B cell (primary cell): ENCODE measurements around the gene ACP7. TPM values are rescaled to one million over a fixed set of nuclear protein-coding genes. Genes with fewer than 3 reads are reported as not detected.
A peak's percentile ranks its signal among the peaks of the same experiment; 100 is the strongest.

Source experiments
- ATAC-seq: fragments of 200-7000 bp; cut with Tn5 transposase; one replicate; pipeline ENCODE4 v1.10.0; 2021; ENCODE audit warnings: low read depth, mild to moderate bottlenecking, moderate number of reproducible peaks, moderate library complexity
- CTCF ChIA-PET: fragments of 350-600 bp; sonication (Branson Sonifier 250); formaldehyde crosslinking; loops from one replicate; lab custom pipeline; 2021; ENCODE audit warnings: antibody characterized with exemption, inconsistent platforms; lab: Charles Lee
- POLR2A ChIA-PET: fragments of 350-600 bp; sonication (Branson Sonifier 250); formaldehyde crosslinking; loops from one replicate; lab custom pipeline; 2021; ENCODE audit warnings: antibody characterized with exemption; lab: Charles Lee
- DNase-seq: peaks from one replicate; pipeline ENCODE4 v3.0.0; 2013
- H2AFZ ChIP-seq: 2 replicates; pipeline ENCODE4 v1.6.1; 2012; ENCODE audit warnings: mild to moderate bottlenecking, low read depth, low read length; ENCODE audit not compliant: insufficient read depth, poor library complexity, severe bottlenecking
- H3K27ac ChIP-seq, 2 donors: 1 replicate in 1 of 2; 2 replicates in 1 of 2; pipeline ENCODE4 v1.5.1; 2012 to 2013; ENCODE audit warnings: low read length in 2 of 2, mild to moderate bottlenecking in 2 of 2, moderate library complexity in 1 of 2
- H3K27me3 ChIP-seq, 4 experiments: fragments of 200-600 bp in 1 of 4; sonication (generic) in 1 of 4; replicated peaks in 1 of 4; 1 replicate in 2 of 4; 2 replicates in 2 of 4; pipeline versions ENCODE4 v1.6.1 to v1.7.0; 2013 to 2016; ENCODE audit warnings: low read length in 3 of 4, mild to moderate bottlenecking in 2 of 4, mixed read lengths in 1 of 4, moderate library complexity in 1 of 4; ENCODE audit not compliant: insufficient read depth in 4 of 4, control insufficient read depth in 3 of 4; ENCODE audit errors: control extremely low read depth in 1 of 4
- H3K36me3 ChIP-seq, 2 experiments: replicated peaks in 1 of 2; 1 replicate in 1 of 2; 2 replicates in 1 of 2; pipeline versions ENCODE4 v1.6.1 to v1.7.1; 2013; ENCODE audit warnings: low read length in 1 of 2; ENCODE audit not compliant: insufficient read depth in 2 of 2, control insufficient read depth in 1 of 2; ENCODE audit errors: control extremely low read depth in 1 of 2, extremely low read depth in 1 of 2
- H3K4me1 ChIP-seq, 2 donors: fragments of 200-600 bp in 1 of 2; sonication (generic) in 1 of 2; 1 replicate in 1 of 2; 2 replicates in 1 of 2; pipeline versions ENCODE4 v1.5.1 to v1.6.1; 2013 to 2017; ENCODE audit warnings: low read length in 2 of 2; ENCODE audit not compliant: control insufficient read depth in 2 of 2, insufficient read depth in 2 of 2
- H3K4me2 ChIP-seq: replicated peaks from 2 replicates; pipeline ENCODE3; 2012; ENCODE audit warnings: mild to moderate bottlenecking, low read depth, low read length; ENCODE audit not compliant: poor library complexity, severe bottlenecking
- H3K4me3 ChIP-seq, 5 experiments: fragments of 200-600 bp in 1 of 5; sonication (generic) in 1 of 5; 1 replicate in 3 of 5; 2 replicates in 2 of 5; pipeline versions ENCODE4 v1.5.1 to v1.7.0; 2011 to 2016; ENCODE audit warnings: low read length in 4 of 5, mild to moderate bottlenecking in 4 of 5, low read depth in 2 of 5, control low read depth in 1 of 5, moderate library complexity in 1 of 5; ENCODE audit not compliant: insufficient read depth in 1 of 5; ENCODE audit errors: control extremely low read depth in 1 of 5, extremely low read depth in 1 of 5
- H3K79me2 ChIP-seq: fragments of 200-600 bp; sonication (generic); one replicate; pipeline ENCODE4 v1.6.0; 2016; ENCODE audit warnings: low read length; ENCODE audit not compliant: control insufficient read depth, insufficient read depth
- H3K9ac ChIP-seq: fragments of 200-600 bp; sonication (generic); 2 replicates; pipeline ENCODE4 v1.6.1; 2017; ENCODE audit warnings: mild to moderate bottlenecking, low read length, moderate library complexity
- H3K9me3 ChIP-seq, 3 donors: one replicate each; pipeline versions ENCODE4 v1.6.1 to v1.7.1; 2013; ENCODE audit warnings: low read length in 2 of 3; ENCODE audit not compliant: control insufficient read depth in 2 of 3, insufficient read depth in 1 of 3; ENCODE audit errors: control extremely low read depth in 1 of 3
- H4K20me1 ChIP-seq: 2 replicates; pipeline ENCODE4 v1.6.0; 2012; ENCODE audit warnings: mild to moderate bottlenecking, low read length; ENCODE audit not compliant: insufficient read depth, control insufficient read depth, poor library complexity, severe bottlenecking
- H3K27ac Mint-ChIP-seq: one replicate; pipeline ENCODE4 v1.8.0; 2021; ENCODE audit warnings: mixed read lengths
- H3K27me3 Mint-ChIP-seq: one replicate; pipeline ENCODE4 v1.8.0; 2021; ENCODE audit warnings: mixed read lengths
- H3K4me1 Mint-ChIP-seq: one replicate; pipeline ENCODE4 v1.8.0; 2021; ENCODE audit warnings: mixed read lengths
- H3K4me3 Mint-ChIP-seq: one replicate; pipeline ENCODE4 v1.8.0; 2021; ENCODE audit warnings: mixed read lengths
- H3K9me3 Mint-ChIP-seq: one replicate; pipeline ENCODE4 v1.8.0; 2022; ENCODE audit warnings: mixed read lengths; ENCODE audit not compliant: insufficient read depth
- EZH2 ChIP-seq: IDR thresholded peaks from 2 replicates; pipeline ENCODE4 v1.6.1; 2012; ENCODE audit warnings: borderline replicate concordance, low read depth, mild to moderate bottlenecking, moderate library complexity, low read length; ENCODE audit not compliant: insufficient read depth, poor library complexity, severe bottlenecking
- WGBS: methylation state at CpG from one replicate; pipeline ENCODE4 v1.1.5; 2013; ENCODE audit warnings: missing lambda C conversion rate; ENCODE audit not compliant: insufficient coverage; 5-methylcytosine and 5-hydroxymethylcytosine counted together
- intact Hi-C: fragments of 100-400 bp; cut with micrococcal nuclease; formaldehyde crosslinking; loops from one replicate; pipeline ENCODE4 v1.10.0; 2022
- polyA plus RNA-seq: library from polyadenylated mRNA; depleted of rRNA; stranded (reverse); fragments of >200 nt; gene quantifications from 2 replicates; pipeline ENCODE4 v1.2.3, GENCODE V29; 2012
- total RNA-seq, 2 donors: library from RNA; stranded (reverse); fragments of 120-200 nt in 1 of 2; gene quantifications; 1 replicate in 1 of 2; 2 replicates in 1 of 2; pipeline versions ENCODE4 v1.2.3 to v1.2.4, GENCODE V29; 2013 to 2022
- TF ChIP-seq, protein P1 (sequence below): fragments of 200-600 bp; IDR thresholded peaks from one replicate; pipeline ENCODE4 v1.8.0; 2022; ENCODE audit warnings: antibody characterized with exemption, mild to moderate bottlenecking

ACP7 gene
- total and polyA plus RNA-seq, 2 donors (not counting 1 experiment from before 2014, with no cell fraction given): not detected

DNA sequence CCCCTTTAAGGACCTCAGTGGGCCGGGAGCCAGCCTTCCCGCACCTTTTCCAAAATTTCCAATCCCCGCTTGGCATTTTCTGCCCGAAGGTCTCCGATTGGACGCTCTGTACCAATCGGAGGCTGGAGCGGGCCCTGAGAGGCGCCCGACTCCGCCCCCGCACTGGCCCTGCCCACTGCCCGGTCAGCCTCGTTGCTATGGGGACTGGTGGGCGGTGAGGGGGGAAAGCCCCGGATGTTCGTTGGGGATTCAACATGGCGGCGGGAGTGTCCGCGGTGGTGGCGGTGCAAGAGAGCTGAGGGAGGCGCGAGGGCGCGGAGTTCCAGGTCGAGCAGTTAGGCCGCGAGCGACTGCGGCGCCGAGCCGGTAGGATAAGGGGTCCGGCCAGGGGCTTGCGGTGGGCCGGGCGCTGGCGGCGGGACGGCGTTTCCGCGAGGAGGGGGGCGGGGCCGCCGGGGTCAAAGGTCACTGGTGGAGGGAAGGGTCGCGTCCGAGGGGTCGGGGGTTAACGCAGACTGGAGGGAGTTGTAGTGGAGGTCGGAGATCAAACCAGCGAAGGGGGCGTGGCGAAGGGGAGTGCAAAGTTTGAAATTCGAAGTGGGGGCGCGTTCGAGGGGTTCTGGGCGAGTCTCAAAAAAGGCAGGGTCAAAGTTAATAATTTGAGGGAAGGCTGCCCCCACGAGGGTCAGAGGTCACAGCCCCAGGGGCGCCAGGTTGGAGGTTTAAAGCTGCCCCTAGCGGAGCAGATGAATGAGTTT is 41.6 kb downstream of the ACP7 start, which contains the start of gene PAK4:
Gene PAK4 (plus strand): TSS at position 233 of the 758 bp plus-strand sequence. CDS start 43,768 bp downstream, outside the sequence.
- H3K79me2 ChIP-seq: peaks cover 35% of the 10 kb centered on the region
- peak within 1 kb of the TSS; percentile 87 for H3K9ac ChIP-seq
- H3K9me3 ChIP-seq: no peaks in the 10 kb centered on the region
- intact Hi-C loops: loop anchor here (1.0 kb wide), 4 partner anchors 216 to 407 kb away; partner anchors contain the start of genes EID2B and PLEKHG2
- 4% methylated on average over 55 of the region's 64 CpGs for WGBS
- peaks cover 0 to 26% of the 10 kb centered on the region in 2 donors for H3K4me1 ChIP-seq
- DNase-seq: peak; percentile 95
- Mint-ChIP-seq H3K4me1 (peaks cover 47% of the 10 kb centered on the region), H3K27me3 (peaks cover 6% of the 10 kb centered on the region), H3K9me3 (no peaks in the 10 kb centered on the region), H3K27ac (peak within 1 kb of the TSS; percentile 96), H3K4me3 (peak within 1 kb of the TSS; percentile 94)
- ChIA-PET CTCF (no interaction called here), POLR2A (interaction anchor here (0.8 kb wide), 1 partner anchor 272 kb away, joined by 6 read pairs; no protein-coding TSS in a partner anchor)
- peak within 1 kb of the TSS; percentile 85 for H3K4me2 ChIP-seq
- H2AFZ ChIP-seq: peak within 1 kb of the TSS; percentile 90
- peak within 1 kb of the TSS; percentile 62 to 92 for H3K27ac ChIP-seq
- no peaks in the 10 kb centered on the region for H4K20me1 ChIP-seq
- H3K4me3 ChIP-seq: peak within 1 kb of the TSS; percentile 63 to 84 (median 74)
- H3K36me3 ChIP-seq: no peaks in the 10 kb centered on the region
- peaks cover 0 to 4% (median 2%) of the 10 kb centered on the region in 4 experiments for H3K27me3 ChIP-seq
- ATAC-seq: peak; percentile 97
- no peak for TF ChIP-seq EZH2
- TF ChIP-seq, protein P1, sequence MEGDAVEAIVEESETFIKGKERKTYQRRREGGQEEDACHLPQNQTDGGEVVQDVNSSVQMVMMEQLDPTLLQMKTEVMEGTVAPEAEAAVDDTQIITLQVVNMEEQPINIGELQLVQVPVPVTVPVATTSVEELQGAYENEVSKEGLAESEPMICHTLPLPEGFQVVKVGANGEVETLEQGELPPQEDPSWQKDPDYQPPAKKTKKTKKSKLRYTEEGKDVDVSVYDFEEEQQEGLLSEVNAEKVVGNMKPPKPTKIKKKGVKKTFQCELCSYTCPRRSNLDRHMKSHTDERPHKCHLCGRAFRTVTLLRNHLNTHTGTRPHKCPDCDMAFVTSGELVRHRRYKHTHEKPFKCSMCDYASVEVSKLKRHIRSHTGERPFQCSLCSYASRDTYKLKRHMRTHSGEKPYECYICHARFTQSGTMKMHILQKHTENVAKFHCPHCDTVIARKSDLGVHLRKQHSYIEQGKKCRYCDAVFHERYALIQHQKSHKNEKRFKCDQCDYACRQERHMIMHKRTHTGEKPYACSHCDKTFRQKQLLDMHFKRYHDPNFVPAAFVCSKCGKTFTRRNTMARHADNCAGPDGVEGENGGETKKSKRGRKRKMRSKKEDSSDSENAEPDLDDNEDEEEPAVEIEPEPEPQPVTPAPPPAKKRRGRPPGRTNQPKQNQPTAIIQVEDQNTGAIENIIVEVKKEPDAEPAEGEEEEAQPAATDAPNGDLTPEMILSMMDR: no peak
